OCI-LY1 (cell line): ENCODE data around the gene CARD10.

Experiments
- EZH2 ChIP-seq: fragments of 200-600 bp; sonication (generic), shearing (Covaris generic); IDR thresholded peaks from 2 replicates; pipeline ENCODE4 v1.8.0; 2017; ENCODE audit warnings: borderline replicate concordance, mixed run types, mild to moderate bottlenecking, antibody characterized with exemption, low read length, moderate library complexity, mixed read lengths
- TF ChIP-seq, protein P1 (sequence below): fragments of 200-600 bp; sonication (generic), shearing (Covaris generic); IDR thresholded peaks from 2 replicates; pipeline ENCODE4 v1.5.1; 2017; ENCODE audit warnings: mild to moderate bottlenecking, antibody characterized with exemption, low read length, moderate library complexity, mixed read lengths

DNA sequence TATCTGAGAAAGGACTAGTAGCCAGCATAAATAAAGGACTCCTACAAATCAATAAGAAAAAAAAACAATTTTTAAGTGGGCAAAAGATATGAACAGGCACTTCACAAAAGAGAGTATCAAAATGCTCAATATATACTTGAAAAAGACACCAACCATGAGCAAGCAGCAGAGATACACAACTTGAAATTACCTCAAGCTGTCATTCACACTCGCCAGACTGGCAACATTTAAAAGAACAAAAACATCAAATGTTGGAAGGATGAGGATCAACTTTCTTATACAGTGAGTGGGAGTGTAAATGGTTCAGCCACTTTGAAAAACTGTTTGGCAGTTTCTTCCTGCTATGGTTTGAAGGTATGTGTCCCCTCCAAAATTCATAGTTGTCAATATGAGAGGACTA is 68.0 kb downstream of the CARD10 start:
- TF ChIP-seq, protein P1, sequence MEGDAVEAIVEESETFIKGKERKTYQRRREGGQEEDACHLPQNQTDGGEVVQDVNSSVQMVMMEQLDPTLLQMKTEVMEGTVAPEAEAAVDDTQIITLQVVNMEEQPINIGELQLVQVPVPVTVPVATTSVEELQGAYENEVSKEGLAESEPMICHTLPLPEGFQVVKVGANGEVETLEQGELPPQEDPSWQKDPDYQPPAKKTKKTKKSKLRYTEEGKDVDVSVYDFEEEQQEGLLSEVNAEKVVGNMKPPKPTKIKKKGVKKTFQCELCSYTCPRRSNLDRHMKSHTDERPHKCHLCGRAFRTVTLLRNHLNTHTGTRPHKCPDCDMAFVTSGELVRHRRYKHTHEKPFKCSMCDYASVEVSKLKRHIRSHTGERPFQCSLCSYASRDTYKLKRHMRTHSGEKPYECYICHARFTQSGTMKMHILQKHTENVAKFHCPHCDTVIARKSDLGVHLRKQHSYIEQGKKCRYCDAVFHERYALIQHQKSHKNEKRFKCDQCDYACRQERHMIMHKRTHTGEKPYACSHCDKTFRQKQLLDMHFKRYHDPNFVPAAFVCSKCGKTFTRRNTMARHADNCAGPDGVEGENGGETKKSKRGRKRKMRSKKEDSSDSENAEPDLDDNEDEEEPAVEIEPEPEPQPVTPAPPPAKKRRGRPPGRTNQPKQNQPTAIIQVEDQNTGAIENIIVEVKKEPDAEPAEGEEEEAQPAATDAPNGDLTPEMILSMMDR: no peak
- no peak for TF ChIP-seq EZH2
